Activated naive CD8-positive, alpha-beta T cell treated with anti-CD3 and anti-CD28 coated beads, Interleukin-2, amount 10 ng/mL, durations not matched to agents 7 days and 5 days (primary cell): Measurements from ENCODE around the gene ZG16B. TPM values are rescaled to one million over a fixed set of nuclear protein-coding genes. Genes with fewer than 3 reads are reported as not detected.

ENCODE experiments used
- ATAC-seq: fragments of 150-1000 bp; cut with Tn5 transposase; one replicate; pipeline ENCODE4 v1.10.0; 2021; ENCODE audit warnings: low read depth, moderate library complexity
- POLR2A ChIA-PET: fragments of 350-600 bp; sonication (Branson Sonifier 250); formaldehyde crosslinking; loops from one replicate; lab custom pipeline; 2021; ENCODE audit warnings: antibody characterized with exemption; lab: Charles Lee
- DNase-seq: peaks from one replicate; pipeline ENCODE4 v3.0.0; 2021
- H3K27ac Mint-ChIP-seq: one replicate; pipeline ENCODE4 v1.8.0; 2022; ENCODE audit warnings: mild to moderate bottlenecking, mixed read lengths
- H3K27me3 Mint-ChIP-seq: one replicate; pipeline ENCODE4 v1.8.0; 2022; ENCODE audit warnings: mild to moderate bottlenecking, moderate library complexity, mixed read lengths
- H3K36me3 Mint-ChIP-seq: one replicate; pipeline ENCODE4 v1.8.0; 2021; ENCODE audit warnings: mild to moderate bottlenecking, mixed read lengths
- H3K4me1 Mint-ChIP-seq: one replicate; pipeline ENCODE4 v1.8.0; 2021; ENCODE audit warnings: mixed read lengths
- H3K4me3 Mint-ChIP-seq: one replicate; pipeline ENCODE4 v1.8.0; 2022; ENCODE audit warnings: mild to moderate bottlenecking, moderate library complexity, mixed read lengths
- H3K9me3 Mint-ChIP-seq: one replicate; pipeline ENCODE4 v1.8.0; 2021; ENCODE audit warnings: mixed read lengths
- total RNA-seq, 2 experiments: library from RNA; stranded (reverse); gene quantifications; one replicate each; pipeline ENCODE4 v1.2.3, GENCODE V29; 2021

ZG16B gene
- total RNA-seq, 2 experiments from 2014 or later, result 6.7 to 8.1 TPM

- peaks cover 8% of the 10 kb centered on the region for H3K9me3 Mint-ChIP-seq
- H3K4me1 Mint-ChIP-seq, result peaks cover 5% of the 10 kb centered on the region
- POLR2A ChIA-PET, result interaction anchor here (1.3 kb wide), 1 partner anchor 30 kb away, joined by 3 read pairs; the partner anchor contains the start of gene ZG16B
- peaks cover 10% of the 10 kb centered on the region for H3K27me3 Mint-ChIP-seq
- H3K4me3 Mint-ChIP-seq, result no peak overlapping the region
- H3K27ac Mint-ChIP-seq, result no peak overlapping the region
- H3K36me3 Mint-ChIP-seq, result no peaks in the 10 kb centered on the region
- ATAC-seq (no peak), DNase-seq (no peak)
Measured at GRCh38 chr16:2859686-2860265, 29.7 kb downstream of the ZG16B start.

- Mint-ChIP-seq H3K4me3 (no peak overlapping the region), H3K4me1 (peaks cover 5% of the 10 kb centered on the region), H3K27me3 (peaks cover 10% of the 10 kb centered on the region), H3K9me3 (peaks cover 6% of the 10 kb centered on the region), H3K27ac (no peak overlapping the region), H3K36me3 (no peaks in the 10 kb centered on the region)
- no peak for ATAC-seq
- POLR2A ChIA-PET, result interaction anchor here (0.7 kb wide), 1 partner anchor 50 kb away, joined by 3 read pairs; no protein-coding TSS in a partner anchor
- DNase-seq, result no peak
Measured at GRCh38 chr16:2860826-2861567, 30.9 kb downstream of the ZG16B start.

GRCh38 chr16:2865651-2866050 lies 35.5 kb downstream of the ZG16B start:
- Mint-ChIP-seq H3K4me1 (peaks cover 19% of the 10 kb centered on the region), H3K4me3 (no peak overlapping the region), H3K9me3 (peaks cover 3% of the 10 kb centered on the region), H3K36me3 (no peaks in the 10 kb centered on the region), H3K27me3 (peaks cover 2% of the 10 kb centered on the region), H3K27ac (no peak overlapping the region)
- POLR2A ChIA-PET, result interaction anchor here (0.5 kb wide), 1 partner anchor 39 kb away, joined by 3 read pairs; no protein-coding TSS in a partner anchor
- ATAC-seq (no peak), DNase-seq (no peak)

GRCh38 chr16:2866431-2866830 lies 36.3 kb downstream of the ZG16B start:
- POLR2A ChIA-PET, result no interaction called here
- peaks cover 19% of the 10 kb centered on the region for H3K4me1 Mint-ChIP-seq
- peaks cover 2% of the 10 kb centered on the region for H3K27me3 Mint-ChIP-seq
- H3K36me3 Mint-ChIP-seq, result no peaks in the 10 kb centered on the region
- H3K27ac Mint-ChIP-seq, result no peak overlapping the region
- no peaks in the 10 kb centered on the region for H3K9me3 Mint-ChIP-seq
- ATAC-seq (no peak), DNase-seq (no peak)
- peak overlapping the region; percentile 10 for H3K4me3 Mint-ChIP-seq

- H3K9me3 Mint-ChIP-seq, result no peaks in the 10 kb centered on the region
- H3K4me1 Mint-ChIP-seq, result peaks cover 19% of the 10 kb centered on the region
- H3K27me3 Mint-ChIP-seq, result peaks cover 2% of the 10 kb centered on the region
- DNase-seq (no peak), ATAC-seq (no peak)
- H3K27ac Mint-ChIP-seq, result peak overlapping the region; percentile 87
- peak overlapping the region; percentile 87 for H3K4me3 Mint-ChIP-seq
- H3K36me3 Mint-ChIP-seq, result no peaks in the 10 kb centered on the region
- POLR2A ChIA-PET, result interaction anchor here (0.5 to 2.0 kb wide), 8 partner anchors 15 to 180 kb away, joined by 3 to 19 read pairs (median 5); partner anchors contain the start of genes FLYWCH1 and FLYWCH2
Measured at GRCh38 chr16:2867661-2867986, 37.5 kb downstream of the ZG16B start.

- peak; percentile 95 for ATAC-seq
- Mint-ChIP-seq H3K9me3 (no peaks in the 10 kb centered on the region), H3K27ac (peak overlapping the region; percentile 87), H3K27me3 (peaks cover 2% of the 10 kb centered on the region), H3K4me3 (peak overlapping the region; percentile 87), H3K36me3 (no peaks in the 10 kb centered on the region), H3K4me1 (peaks cover 19% of the 10 kb centered on the region)
- DNase-seq, result peak; percentile 96
- POLR2A ChIA-PET, result interaction anchor here (0.5 to 2.0 kb wide), 12 partner anchors 15 to 181 kb away, joined by 3 to 19 read pairs (median 4); partner anchors contain the start of genes FLYWCH1 and FLYWCH2
Measured at GRCh38 chr16:2867987-2868789, 38.1 kb downstream of the ZG16B start.

GRCh38 chr16:2871926-2872325 lies 41.8 kb downstream of the ZG16B start:
- POLR2A ChIA-PET, result interaction anchor here (1.0 kb wide), 1 partner anchor 9 kb away, joined by 4 read pairs; no protein-coding TSS in a partner anchor
- DNase-seq, result no peak
- no peaks in the 10 kb centered on the region for H3K9me3 Mint-ChIP-seq
- no peak for ATAC-seq
- H3K27ac Mint-ChIP-seq, result no peak overlapping the region
- no peaks in the 10 kb centered on the region for H3K36me3 Mint-ChIP-seq
- no peak overlapping the region for H3K4me3 Mint-ChIP-seq
- H3K27me3 Mint-ChIP-seq, result peaks cover 8% of the 10 kb centered on the region
- peaks cover 11% of the 10 kb centered on the region for H3K4me1 Mint-ChIP-seq

- Mint-ChIP-seq H3K27me3 (peaks cover 11% of the 10 kb centered on the region), H3K4me3 (no peak overlapping the region), H3K4me1 (peaks cover 1% of the 10 kb centered on the region), H3K27ac (no peak overlapping the region), H3K9me3 (no peaks in the 10 kb centered on the region), H3K36me3 (no peaks in the 10 kb centered on the region)
- POLR2A ChIA-PET, result no interaction called here
- ATAC-seq (peak; percentile 6), DNase-seq (no peak)
Measured at GRCh38 chr16:2874032-2874911, 44.2 kb downstream of the ZG16B start.

- Mint-ChIP-seq H3K9me3 (peaks cover 2% of the 10 kb centered on the region), H3K27me3 (peaks cover 11% of the 10 kb centered on the region), H3K4me3 (no peak overlapping the region), H3K36me3 (no peaks in the 10 kb centered on the region), H3K4me1 (peaks cover 1% of the 10 kb centered on the region), H3K27ac (no peak overlapping the region)
- POLR2A ChIA-PET, result no interaction called here
- ATAC-seq (peak; percentile 99), DNase-seq (peak; percentile 71)
Measured at GRCh38 chr16:2874912-2875362, 44.8 kb downstream of the ZG16B start.

GRCh38 chr16:2879854-2880508 lies 49.9 kb downstream of the ZG16B start:
- ATAC-seq (no peak), DNase-seq (no peak)
- Mint-ChIP-seq H3K36me3 (no peaks in the 10 kb centered on the region), H3K27me3 (peaks cover 14% of the 10 kb centered on the region), H3K9me3 (peaks cover 2% of the 10 kb centered on the region), H3K27ac (no peak overlapping the region), H3K4me1 (peaks cover 15% of the 10 kb centered on the region), H3K4me3 (no peak overlapping the region)
- POLR2A ChIA-PET, result no interaction called here
